Lower leg skin (tissue), 3 donors: ENCODE measurements around the gene RAG2.

Experiments used
- CTCF ChIP-seq, 3 donors: fragments of 450-650 bp; IDR thresholded peaks; one replicate each; pipeline ENCODE4 v1.5.1; 2016; ENCODE audit warnings: antibody characterized with exemption in 3 of 3, mild to moderate bottlenecking in 3 of 3, moderate library complexity in 2 of 3
- POLR2A ChIP-seq, 2 donors: fragments of 450-650 bp; IDR thresholded peaks; one replicate each; pipeline ENCODE4 v1.6.1; 2016 to 2017; ENCODE audit warnings: antibody characterized with exemption in 2 of 2, mild to moderate bottlenecking in 1 of 2, moderate library complexity in 1 of 2

- TF ChIP-seq CTCF (IDR thresholded peaks at IDR 0.05): no peak
- no peak for TF ChIP-seq POLR2A (IDR thresholded peaks at IDR 0.05)
These were observed 39.2 kb downstream of the RAG2 start for GRCh38 chr11:36558571-36559413.
